ENCODE results near the gene PTPRT. TPM values are rescaled to one million over a fixed set of nuclear protein-coding genes. Genes with fewer than 3 reads are reported as not detected.

Gene PTPRT
- total and polyA plus RNA-seq, 2 of the 4 experiments (the other 2 are of a cell fraction) = not detected

- DNase-seq (no peak), ATAC-seq (ENCODE audit: low read depth) (no peak)
- in situ Hi-C loops (cut with MboI; ENCODE audit: low sequenced_read_pairs) (no loop called here), dilution Hi-C loops (cut with HindIII; ENCODE audit: low sequenced_read_pairs, unreplicated experiment) (no loop called here), intact Hi-C loops (cut with micrococcal nuclease) (no loop called here)
- Histone ChIP-seq H3K4me1 (ENCODE audit: control insufficient read depth, insufficient read depth, low read length) (no peaks in the 10 kb centered on the region), H2BK15ac (ENCODE audit: low read depth, low read length) (no peak overlapping the region), H3K79me1 (ENCODE audit: low read depth in 1 of 2, low read length in 2 of 2) (no peaks in the 10 kb centered on the region), H3K27ac (ENCODE audit: insufficient read depth, low read length) (no peak overlapping the region), H3K9me3 (ENCODE audit: control insufficient read depth, insufficient read depth, low read length) (peaks cover 31% of the 10 kb centered on the region), H2BK20ac (ENCODE audit: low read depth, low read length) (no peak overlapping the region), H2AFZ (replicated peaks; ENCODE audit: low read length, poor library complexity) (no peak overlapping the region), H3K9me1 (ENCODE audit: insufficient read depth, low read length) (no peaks in the 10 kb centered on the region), H2BK5ac (ENCODE audit: low read depth, low read length, poor library complexity, severe bottlenecking) (no peak overlapping the region), H4K91ac (ENCODE audit: insufficient read depth, low read depth, low read length) (no peak overlapping the region), H3K56ac (ENCODE audit: extremely low read depth, insufficient read depth, low read length) (no peak overlapping the region), H3K18ac (ENCODE audit: low read depth, low read length) (no peak overlapping the region), H3K23ac (ENCODE audit: low read depth, low read length) (no peak overlapping the region), H3K4me2 (ENCODE audit: low read depth, low read length) (no peak overlapping the region), H3K4me3 (ENCODE audit: insufficient read depth, low read depth, low read length) (no peak overlapping the region), H2AK9ac (replicated peaks; ENCODE audit: low read depth, low read length, poor library complexity) (no peak overlapping the region), H3K4ac (ENCODE audit: low read depth, low read length) (no peak overlapping the region), H3K14ac (replicated peaks; ENCODE audit: low read depth, low read length) (no peak overlapping the region), H2BK120ac (ENCODE audit: low read depth, low read length) (no peak overlapping the region), H3K36me3 (ENCODE audit: control insufficient read depth, insufficient read depth, low read length) (no peaks in the 10 kb centered on the region), H2AK5ac (ENCODE audit: low read depth, low read length) (no peak overlapping the region), H4K8ac (ENCODE audit: low read depth in 2 of 2, low read length in 2 of 2) (no peak overlapping the region), H3K27me3 (ENCODE audit: control insufficient read depth, insufficient read depth, low read length) (no peaks in the 10 kb centered on the region), H4K5ac (ENCODE audit: low read depth, low read length) (no peak overlapping the region), H4K20me1 (ENCODE audit: insufficient read depth, low read length) (no peaks in the 10 kb centered on the region), H3K9ac (ENCODE audit: low read depth, low read length) (no peak overlapping the region)
- ChIA-PET CTCF (no interaction called here), POLR2A (ENCODE audit: unreplicated experiment) (no interaction called here)
- TF ChIP-seq ELK1 (IDR thresholded peaks at IDR 0.05; ENCODE audit: borderline replicate concordance, low read depth, low read length) (no peak), NFE2L2 (IDR thresholded peaks at IDR 0.05; ENCODE audit: low read depth, low read length) (no peak), CEBPB (IDR thresholded peaks at IDR 0.05; ENCODE audit: low read depth, low read length) (no peak), RFX5 (IDR thresholded peaks at IDR 0.05; ENCODE audit: low read depth, low read length) (no peak), MAZ (IDR thresholded peaks at IDR 0.05; ENCODE audit: borderline replicate concordance, low read depth, low read length) (no peak), RAD21 (IDR thresholded peaks at IDR 0.05; ENCODE audit: low read length) (no peak), SMC3 (IDR thresholded peaks at IDR 0.05; ENCODE audit: low read depth, low read length) (no peak)
- no TSS peak for BruUV-seq (replicated peaks)
- WGBS, 2 experiments (ENCODE audit: extremely low coverage in 2 of 2, insufficient read length in 1 of 2) = 17% methylated on average over 2 of the region's 5 CpGs; no CpG with 5 or more reads in 1 of the 2 experiments
These were observed 93.4 kb downstream of the PTPRT start for GRCh38 chr20:43096126-43096930.

Measured in IMR-90 (cell line).